Neutrophil (primary cell): ENCODE measurements around the gene FHIP2A.

Experiments
- H3K27ac ChIP-seq: fragments of 200-600 bp; sonication (generic); 2 replicates; pipeline ENCODE4 v1.5.1; 2016; ENCODE audit warnings: mild to moderate bottlenecking, moderate library complexity
- H3K27me3 ChIP-seq: fragments of 200-600 bp; sonication (generic); 2 replicates; pipeline ENCODE4 v1.6.0; 2016; ENCODE audit warnings: mild to moderate bottlenecking
- H3K36me3 ChIP-seq: fragments of 200-600 bp; sonication (generic); 2 replicates; pipeline ENCODE4 v1.5.1; 2017
- H3K4me1 ChIP-seq, 2 experiments: fragments of 200-600 bp in 1 of 2; sonication (generic) in 1 of 2; 1 replicate in 1 of 2; 2 replicates in 1 of 2; pipeline versions ENCODE4 v1.5.1 to v1.6.1; 2013 to 2016; ENCODE audit warnings: low read depth in 1 of 2, low read length in 1 of 2, mild to moderate bottlenecking in 1 of 2, moderate library complexity in 1 of 2; ENCODE audit not compliant: control insufficient read depth in 1 of 2, insufficient read depth in 1 of 2
- H3K4me3 ChIP-seq, 2 experiments: fragments of 200-600 bp in 1 of 2; sonication (generic) in 1 of 2; 1 replicate in 1 of 2; 2 replicates in 1 of 2; pipeline ENCODE4 v1.5.1; 2013 to 2016; ENCODE audit warnings: low read depth in 1 of 2, low read length in 1 of 2, mild to moderate bottlenecking in 1 of 2, moderate library complexity in 1 of 2
- H3K9me3 ChIP-seq: fragments of 200-600 bp; sonication (generic); 2 replicates; pipeline ENCODE4 v1.5.1; 2016
- CTCF ChIP-seq: fragments of 200-600 bp; sonication (generic); IDR thresholded peaks from 2 replicates; pipeline ENCODE4 v1.5.1; 2016; ENCODE audit warnings: antibody characterized with exemption

The FHIP2A gene

DNA sequence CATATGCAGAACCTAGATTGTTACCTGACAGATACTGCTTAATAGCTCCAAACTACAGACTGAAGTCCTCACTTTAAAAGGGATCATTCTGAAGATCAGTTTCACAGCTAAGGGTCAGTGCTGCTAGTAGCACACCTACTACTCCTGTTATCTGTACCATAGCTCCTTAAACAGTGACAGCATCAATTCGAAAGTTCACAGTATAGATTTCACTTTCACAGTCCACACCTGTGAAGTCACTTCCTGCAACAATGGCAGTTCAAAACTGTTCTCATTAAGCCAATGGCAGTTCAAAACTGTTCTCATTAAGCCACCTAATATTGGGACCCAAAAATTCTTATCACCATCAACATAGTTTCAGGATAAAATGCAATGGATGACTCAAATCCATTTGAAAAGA is 10.7 kb upstream of the FHIP2A start:
- no peak for TF ChIP-seq CTCF
- H3K27ac ChIP-seq, result no peak overlapping the region
- no peaks in the 10 kb centered on the region for H3K27me3 ChIP-seq
- H3K4me1 ChIP-seq, result peaks cover 3 to 7% of the 10 kb centered on the region in 2 experiments
- H3K4me3 ChIP-seq, result no peak overlapping the region
- H3K9me3 ChIP-seq, result no peaks in the 10 kb centered on the region
- H3K36me3 ChIP-seq, result no peaks in the 10 kb centered on the region

GRCh38 chr10:114811862-114812261 is 9.7 kb upstream of the FHIP2A start:
- Histone ChIP-seq H3K27me3 (no peaks in the 10 kb centered on the region), H3K36me3 (no peaks in the 10 kb centered on the region), H3K4me1 (peaks cover 13 to 16% of the 10 kb centered on the region in 2 experiments), H3K4me3 (no peak overlapping the region), H3K27ac (no peak overlapping the region), H3K9me3 (no peaks in the 10 kb centered on the region)
- TF ChIP-seq CTCF, result no peak

DNA sequence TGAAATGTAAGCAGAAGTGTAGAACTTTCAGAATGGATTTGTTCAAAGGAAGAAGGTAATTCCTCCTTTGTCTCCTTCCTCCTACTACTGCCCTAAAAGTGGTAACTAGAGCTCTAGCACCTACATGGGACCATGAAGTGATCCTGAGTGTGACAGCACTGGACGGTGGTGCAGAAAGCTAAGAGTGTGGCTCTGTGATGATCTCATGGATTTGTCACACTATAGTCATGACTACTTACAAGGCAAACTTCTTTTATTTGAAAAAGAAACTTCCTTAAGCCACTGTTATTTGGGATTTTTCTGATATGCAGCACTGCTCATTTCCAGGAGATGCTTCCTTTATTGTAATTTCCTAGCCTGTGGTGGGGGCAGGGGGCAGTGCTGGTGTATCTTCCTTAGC is 5.8 kb upstream of the FHIP2A start:
- H3K9me3 ChIP-seq, result no peaks in the 10 kb centered on the region
- H3K36me3 ChIP-seq, result no peaks in the 10 kb centered on the region
- H3K27ac ChIP-seq, result peak overlapping the region; percentile 62
- no peak overlapping the region for H3K4me3 ChIP-seq
- no peaks in the 10 kb centered on the region for H3K27me3 ChIP-seq
- TF ChIP-seq CTCF, result no peak
- H3K4me1 ChIP-seq, result peaks cover 33 to 37% of the 10 kb centered on the region in 2 experiments

GRCh38 chr10:114816308-114816707 is 5.3 kb upstream of the FHIP2A start:
- TF ChIP-seq CTCF, result no peak
- H3K4me3 ChIP-seq, result no peak overlapping the region
- H3K27me3 ChIP-seq, result no peaks in the 10 kb centered on the region
- peaks cover 39 to 42% of the 10 kb centered on the region in 2 experiments for H3K4me1 ChIP-seq
- no peaks in the 10 kb centered on the region for H3K36me3 ChIP-seq
- peak overlapping the region; percentile 62 for H3K27ac ChIP-seq
- no peaks in the 10 kb centered on the region for H3K9me3 ChIP-seq

GRCh38 chr10:114819322-114819721 is 2.3 kb upstream of the FHIP2A start:
- Histone ChIP-seq H3K4me3 (no peak overlapping the region), H3K4me1 (peaks cover 48 to 53% of the 10 kb centered on the region in 2 experiments), H3K9me3 (no peaks in the 10 kb centered on the region), H3K27ac (no peak overlapping the region), H3K36me3 (no peaks in the 10 kb centered on the region), H3K27me3 (no peaks in the 10 kb centered on the region)
- TF ChIP-seq CTCF, result no peak
